ENCODE results near the gene NEDD9.

The NEDD9 gene

GRCh38 chr6:11265932-11266331 lies 33.5 kb upstream of the NEDD9 start:
- no peaks in the 10 kb centered on the region for H3K9me3 ChIP-seq (ENCODE audit: control insufficient read depth, insufficient read depth, low read depth, low read length)
- POLR2A ChIA-PET: no interaction called here

DNA sequence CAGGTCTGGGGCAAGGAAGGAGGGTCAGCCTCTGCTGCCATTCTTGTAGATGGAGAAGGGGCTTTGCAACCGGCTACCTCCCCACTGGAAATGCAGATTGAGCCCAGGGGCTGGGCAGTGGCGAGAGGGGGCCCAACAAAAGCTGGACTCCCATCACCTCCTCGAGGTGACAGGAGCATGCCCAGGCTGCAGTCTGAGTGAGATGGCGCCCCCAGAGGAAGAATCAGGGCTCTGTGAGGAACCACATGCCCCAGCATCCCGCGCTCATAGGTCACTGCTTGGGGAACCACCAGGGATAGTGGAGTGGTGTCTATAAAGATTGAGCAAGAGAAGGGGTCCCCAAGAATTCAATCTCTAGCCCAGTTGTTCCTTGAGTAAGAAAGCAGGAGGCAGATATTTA lies 31.6 kb upstream of the NEDD9 start:
- Histone ChIP-seq H3K27ac (ENCODE audit: extremely low read depth, low read depth, low read length) (no peak overlapping the region), H3K9me3 (ENCODE audit: control insufficient read depth, insufficient read depth, low read depth, low read length) (no peaks in the 10 kb centered on the region), H3K4me3 (ENCODE audit: low read depth, low read length) (no peak overlapping the region), H3K36me3 (ENCODE audit: control insufficient read depth in 2 of 2, insufficient read depth in 1 of 2, low read length in 2 of 2) (no peaks in the 10 kb centered on the region), H3K4me1 (ENCODE audit: control insufficient read depth, insufficient read depth, low read length) (peaks cover under 1% of the 10 kb centered on the region; the same call in 1 of the 2 replicates)
- TF ChIP-seq SALL2 (tag by site-specific recombination; IDR thresholded peaks at IDR 0.05; ENCODE audit: borderline replicate concordance) (no peak), ZNF274 (IDR thresholded peaks at IDR 0.05; ENCODE audit: low read length) (no peak), ZNF274 (tag by site-specific recombination; IDR thresholded peaks at IDR 0.05; ENCODE audit: borderline replicate concordance) (no peak), ZNF132 (tag by site-specific recombination; IDR thresholded peaks at IDR 0.05; ENCODE audit: borderline replicate concordance) (no peak)
- POLR2A ChIA-PET: interaction anchor here (0.7 to 1.5 kb wide), 2 partner anchors 32 to 33 kb away, joined by 3 to 9 read pairs; partner anchors contain the start of gene NEDD9
- CTCF ChIA-PET: interaction anchor here (0.7 to 3.1 kb wide), 5 partner anchors 22 to 232 kb away, joined by 3 to 12 read pairs (median 4); partner anchors contain the start of gene NEDD9

More at GRCh38 chr6:11265932-11266331, 33.5 kb upstream of the NEDD9 start:
- no peak overlapping the region for H3K27ac ChIP-seq (ENCODE audit: extremely low read depth, low read depth, low read length)
- peaks cover 12% of the 10 kb centered on the region for H3K4me1 ChIP-seq (ENCODE audit: control insufficient read depth, insufficient read depth, low read length)
- TF ChIP-seq ZNF335 (tag by site-specific recombination; conservative IDR thresholded peaks at IDR 0.05) (no peak), ZFP41 (tag by site-specific recombination; IDR thresholded peaks at IDR 0.05; ENCODE audit: borderline replicate concordance) (no peak), ZNF280C (tag by site-specific recombination; IDR thresholded peaks at IDR 0.05) (no peak), ZNF837 (tag by site-specific recombination; IDR thresholded peaks at IDR 0.05) (no peak)
- H3K4me3 ChIP-seq (ENCODE audit: low read depth, low read length): no peak overlapping the region
- H3K36me3 ChIP-seq (ENCODE audit: control insufficient read depth in 2 of 2, insufficient read depth in 1 of 2, low read length in 2 of 2): no peaks in the 10 kb centered on the region
- CTCF ChIA-PET: no interaction called here

GRCh38 chr6:11263291-11263775 lies 30.9 kb upstream of the NEDD9 start:
- H3K4me1 ChIP-seq (ENCODE audit: control insufficient read depth, insufficient read depth, low read length): peaks cover 3% of the 10 kb centered on the region; the same call in 1 of the 2 replicates
- CTCF ChIA-PET: interaction anchor here (0.7 to 3.1 kb wide), 12 partner anchors 14 to 233 kb away, joined by 3 to 12 read pairs (median 3); partner anchors contain the start of gene NEDD9
- no peak overlapping the region for H3K4me3 ChIP-seq (ENCODE audit: low read depth, low read length)
- H3K9me3 ChIP-seq (ENCODE audit: control insufficient read depth, insufficient read depth, low read depth, low read length): no peaks in the 10 kb centered on the region
- H3K27ac ChIP-seq (ENCODE audit: extremely low read depth, low read depth, low read length): no peak overlapping the region; the same call in 1 of the 2 replicates
- POLR2A ChIA-PET: interaction anchor here (0.7 to 1.5 kb wide), 3 partner anchors 11 to 33 kb away, joined by 3 to 9 read pairs (median 3); partner anchors contain the start of gene NEDD9
- H3K36me3 ChIP-seq (ENCODE audit: control insufficient read depth in 2 of 2, insufficient read depth in 1 of 2, low read length in 2 of 2): no peaks in the 10 kb centered on the region
- TF ChIP-seq ZNF658 (tag by site-specific recombination; IDR thresholded peaks at IDR 0.05) (no peak), ZSCAN4 (tag by site-specific recombination; IDR thresholded peaks at IDR 0.05) (no peak), ZNF366 (tag by site-specific recombination; conservative IDR thresholded peaks at IDR 0.05) (no peak), MZF1 (tag by site-specific recombination; IDR thresholded peaks at IDR 0.05; ENCODE audit: borderline replicate concordance) (no peak), SETDB1 (IDR thresholded peaks at IDR 0.05; ENCODE audit: insufficient read length, low read length) (peak; percentile 37), ZNF16 (tag by site-specific recombination; IDR thresholded peaks at IDR 0.05; ENCODE audit: low read depth) (no peak), ZNF843 (tag by site-specific recombination; IDR thresholded peaks at IDR 0.05) (no peak), ZBTB17 (tag by site-specific recombination; IDR thresholded peaks at IDR 0.05) (peak; percentile 43; the same call in 1 of the 2 replicates), ZNF501 (tag by site-specific recombination; IDR thresholded peaks at IDR 0.05) (no peak), ZFHX2 (tag by site-specific recombination; conservative IDR thresholded peaks at IDR 0.05) (no peak), ZNF175 (tag by site-specific recombination; IDR thresholded peaks at IDR 0.05) (no peak), YY2 (tag by site-specific recombination; IDR thresholded peaks at IDR 0.05) (0 out of 2 replicates have a peak, but pooled peaks have one; percentile 37), ZNF354C (tag by site-specific recombination; IDR thresholded peaks at IDR 0.05; ENCODE audit: borderline replicate concordance, low read depth) (no peak), SP7 (tag by site-specific recombination; IDR thresholded peaks at IDR 0.05) (no peak), PRDM1 (tag by site-specific recombination; IDR thresholded peaks at IDR 0.05) (peak; percentile 85), ZEB2 (tag by site-specific recombination; IDR thresholded peaks at IDR 0.05) (no peak), ZNF133 (tag by site-specific recombination; IDR thresholded peaks at IDR 0.05) (no peak)
- TF ChIP-seq, protein P1, sequence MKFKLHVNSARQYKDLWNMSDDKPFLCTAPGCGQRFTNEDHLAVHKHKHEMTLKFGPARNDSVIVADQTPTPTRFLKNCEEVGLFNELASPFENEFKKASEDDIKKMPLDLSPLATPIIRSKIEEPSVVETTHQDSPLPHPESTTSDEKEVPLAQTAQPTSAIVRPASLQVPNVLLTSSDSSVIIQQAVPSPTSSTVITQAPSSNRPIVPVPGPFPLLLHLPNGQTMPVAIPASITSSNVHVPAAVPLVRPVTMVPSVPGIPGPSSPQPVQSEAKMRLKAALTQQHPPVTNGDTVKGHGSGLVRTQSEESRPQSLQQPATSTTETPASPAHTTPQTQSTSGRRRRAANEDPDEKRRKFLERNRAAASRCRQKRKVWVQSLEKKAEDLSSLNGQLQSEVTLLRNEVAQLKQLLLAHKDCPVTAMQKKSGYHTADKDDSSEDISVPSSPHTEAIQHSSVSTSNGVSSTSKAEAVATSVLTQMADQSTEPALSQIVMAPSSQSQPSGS (tag by site-specific recombination; IDR thresholded peaks at IDR 0.05; ENCODE audit: low read depth): peak; percentile 87
- TF ChIP-seq, protein P2, sequence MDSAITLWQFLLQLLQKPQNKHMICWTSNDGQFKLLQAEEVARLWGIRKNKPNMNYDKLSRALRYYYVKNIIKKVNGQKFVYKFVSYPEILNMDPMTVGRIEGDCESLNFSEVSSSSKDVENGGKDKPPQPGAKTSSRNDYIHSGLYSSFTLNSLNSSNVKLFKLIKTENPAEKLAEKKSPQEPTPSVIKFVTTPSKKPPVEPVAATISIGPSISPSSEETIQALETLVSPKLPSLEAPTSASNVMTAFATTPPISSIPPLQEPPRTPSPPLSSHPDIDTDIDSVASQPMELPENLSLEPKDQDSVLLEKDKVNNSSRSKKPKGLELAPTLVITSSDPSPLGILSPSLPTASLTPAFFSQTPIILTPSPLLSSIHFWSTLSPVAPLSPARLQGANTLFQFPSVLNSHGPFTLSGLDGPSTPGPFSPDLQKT (IDR thresholded peaks at IDR 0.05; ENCODE audit: borderline replicate concordance, low read depth, low read length): no peak
